Astrocyte of the cerebellum (primary cell): ENCODE measurements around the gene DPP10.

Experiments
- DNase-seq: peaks from one replicate; pipeline ENCODE4 v3.0.0-alpha.2; 2011; ENCODE audit warnings: low read depth
- H3K4me3 ChIP-seq: 2 replicates; pipeline ENCODE4 v1.5.1; 2011; ENCODE audit warnings: mild to moderate bottlenecking, low read depth, low read length, moderate library complexity
- CTCF ChIP-seq: IDR thresholded peaks from 2 replicates; pipeline ENCODE4 v1.5.1; 2012; ENCODE audit warnings: low read length, low read depth, moderate library complexity, mild to moderate bottlenecking; ENCODE audit errors: missing control alignments
- in situ Hi-C: cut with HindIII; loops from 2 replicates; pipeline ENCODE4 v1.10.0; 2017; ENCODE audit warnings: low sequenced_read_pairs

Gene DPP10

GRCh38 chr2:114609203-114609602, 166.8 kb downstream of the DPP10 start:
- DNase-seq, result no peak
- in situ Hi-C loops, result no loop called here
- no peak for TF ChIP-seq CTCF
- no peak overlapping the region for H3K4me3 ChIP-seq

- in situ Hi-C loops, result no loop called here
- TF ChIP-seq CTCF, result no peak
- no peak overlapping the region for H3K4me3 ChIP-seq
- DNase-seq, result no peak
These were observed 167.4 kb downstream of the DPP10 start for GRCh38 chr2:114609801-114610200.

GRCh38 chr2:114610677-114611076, 168.2 kb downstream of the DPP10 start:
- in situ Hi-C loops, result no loop called here
- H3K4me3 ChIP-seq, result no peak overlapping the region
- DNase-seq, result no peak
- TF ChIP-seq CTCF, result no peak

- H3K4me3 ChIP-seq, result no peak overlapping the region
- no peak for DNase-seq
- in situ Hi-C loops, result no loop called here
- TF ChIP-seq CTCF, result no peak
These were observed 172.2 kb downstream of the DPP10 start for GRCh38 chr2:114614592-114614991.

GRCh38 chr2:114628481-114628880, 186.0 kb downstream of the DPP10 start:
- DNase-seq, result no peak
- in situ Hi-C loops, result no loop called here
- H3K4me3 ChIP-seq, result no peak overlapping the region
- TF ChIP-seq CTCF, result no peak

- in situ Hi-C loops, result no loop called here
- no peak for DNase-seq
- H3K4me3 ChIP-seq, result no peak overlapping the region
These were observed 188.7 kb downstream of the DPP10 start for GRCh38 chr2:114631146-114631545.

More at GRCh38 chr2:114631146-114631545, 188.7 kb downstream of the DPP10 start:
- no peak for TF ChIP-seq CTCF
